WTC11 (cell line): ENCODE measurements around the gene UQCRC2. TPM values are rescaled to one million over a fixed set of nuclear protein-coding genes. Genes with fewer than 3 reads are reported as not detected.
A peak's percentile ranks its signal among the peaks of the same experiment; 100 is the strongest.

Experiments
- ATAC-seq: fragments of 200-7000 bp; cut with Tn5 transposase; 2 replicates; pipeline ENCODE4 v1.10.0; 2021; ENCODE audit warnings: mild to moderate bottlenecking, moderate library complexity
- CTCF ChIA-PET: fragments of 300-600 bp; sonication (Branson Sonifier 250); formaldehyde crosslinking; loops from one replicate; lab custom pipeline; 2021; ENCODE audit warnings: antibody characterized with exemption; lab: Charles Lee
- POLR2A ChIA-PET: fragments of 350-600 bp; sonication (Branson Sonifier 250); formaldehyde crosslinking; loops from one replicate; lab custom pipeline; 2021; ENCODE audit warnings: antibody characterized with exemption; lab: Charles Lee
- DNase-seq: peaks from one replicate; pipeline ENCODE4 v3.0.0; 2021; ENCODE audit warnings: low spot score
- H3K27ac Mint-ChIP-seq: 2 replicates; pipeline ENCODE4 v1.8.0; 2021; ENCODE audit warnings: mixed read lengths
- H3K27me3 Mint-ChIP-seq: 2 replicates; pipeline ENCODE4 v1.8.0; 2021; ENCODE audit warnings: low read depth, mild to moderate bottlenecking, moderate library complexity, mixed read lengths
- H3K36me3 Mint-ChIP-seq: 2 replicates; pipeline ENCODE4 v1.8.0; 2021; ENCODE audit warnings: mixed read lengths
- H3K4me1 Mint-ChIP-seq: 2 replicates; pipeline ENCODE4 v1.8.0; 2022; ENCODE audit warnings: mixed read lengths
- H3K4me3 Mint-ChIP-seq: 2 replicates; pipeline ENCODE4 v1.8.0; 2021; ENCODE audit warnings: mild to moderate bottlenecking, moderate library complexity, mixed read lengths
- H3K9me3 Mint-ChIP-seq: 2 replicates; pipeline ENCODE4 v1.8.0; 2021; ENCODE audit warnings: mixed read lengths
- ATF1 ChIP-seq: sonication (generic); formaldehyde crosslinking; IDR thresholded peaks from 2 replicates; pipeline ENCODE4 v1.8.1; 2023; ENCODE audit warnings: mild to moderate bottlenecking, moderate library complexity, missing genetic modification reagents
- ETV6 ChIP-seq: sonication (generic); formaldehyde crosslinking; IDR thresholded peaks from 2 replicates; pipeline ENCODE4 v1.8.1; 2022; ENCODE audit warnings: mild to moderate bottlenecking, missing genetic modification reagents
- GRHL2 ChIP-seq: fragments of 250-450 bp; sonication (Bioruptor Pico); IDR thresholded peaks from 2 replicates; pipeline ENCODE4 v1.8.0; 2022; ENCODE audit warnings: mild to moderate bottlenecking, moderate library complexity; ENCODE audit not compliant: insufficient replicate concordance, severe bottlenecking
- GTF2I ChIP-seq: fragments of 250-450 bp; sonication (Bioruptor Pico); conservative IDR thresholded peaks from 2 replicates; pipeline ENCODE4 v1.4.0; 2021; ENCODE audit warnings: mild to moderate bottlenecking
- JUN ChIP-seq: sonication (generic); formaldehyde crosslinking; IDR thresholded peaks from 2 replicates; pipeline ENCODE4 v1.8.0; 2023; ENCODE audit warnings: mild to moderate bottlenecking, missing genetic modification reagents
- NFE2L1 ChIP-seq: sonication (generic); formaldehyde crosslinking; IDR thresholded peaks from 2 replicates; pipeline ENCODE4 v1.8.1; 2023; ENCODE audit warnings: missing genetic modification reagents
- NFYB ChIP-seq: sonication (generic); formaldehyde crosslinking; conservative IDR thresholded peaks from 2 replicates; pipeline ENCODE4 v1.8.0; 2022; ENCODE audit warnings: low read depth, missing genetic modification reagents
- RORB ChIP-seq: fragments of 250-450 bp; sonication (Bioruptor Pico); IDR thresholded peaks from 2 replicates; pipeline ENCODE4 v1.9.0; 2021; ENCODE audit warnings: mild to moderate bottlenecking
- SMAD3 ChIP-seq: sonication (generic); formaldehyde crosslinking; IDR thresholded peaks from 2 replicates; pipeline ENCODE4 v1.8.0; 2022; ENCODE audit warnings: missing genetic modification reagents, mild to moderate bottlenecking, borderline replicate concordance
- SOX15 ChIP-seq: fragments of 250-450 bp; sonication (Bioruptor Pico); IDR thresholded peaks from 2 replicates; pipeline ENCODE4 v1.9.0; 2021; ENCODE audit warnings: mild to moderate bottlenecking
- TCF7 ChIP-seq: sonication (generic); formaldehyde crosslinking; IDR thresholded peaks from 2 replicates; pipeline ENCODE4 v1.8.0; 2022; ENCODE audit warnings: mild to moderate bottlenecking, low read depth, missing genetic modification reagents, moderate library complexity
- ZNF138 ChIP-seq: sonication (generic); formaldehyde crosslinking; conservative IDR thresholded peaks from 2 replicates; pipeline ENCODE4 v1.8.1; 2022; ENCODE audit warnings: mild to moderate bottlenecking, moderate library complexity, missing genetic modification reagents
- ZNF263 ChIP-seq: sonication (generic); formaldehyde crosslinking; IDR thresholded peaks from 2 replicates; pipeline ENCODE4 v1.8.1; 2022; ENCODE audit warnings: low read depth, mild to moderate bottlenecking, moderate library complexity, missing genetic modification reagents
- ZNF317 ChIP-seq: sonication (generic); formaldehyde crosslinking; IDR thresholded peaks from 2 replicates; pipeline ENCODE4 v1.8.1; 2023; ENCODE audit warnings: low read depth, mild to moderate bottlenecking, moderate library complexity, missing genetic modification reagents, borderline replicate concordance
- total RNA-seq: library from RNA; stranded (reverse); gene quantifications from 3 replicates; pipeline ENCODE4 v1.2.3, GENCODE V29; 2021
- TF ChIP-seq, protein P1 (sequence below): sonication (generic); formaldehyde crosslinking; IDR thresholded peaks from 2 replicates; pipeline ENCODE4 v1.8.1; 2023; ENCODE audit warnings: mild to moderate bottlenecking, missing genetic modification reagents, moderate library complexity
- TF ChIP-seq, protein P2 (sequence below): fragments of 250-450 bp; sonication (Bioruptor Pico); IDR thresholded peaks from 2 replicates; pipeline ENCODE4 v1.9.0; 2021; ENCODE audit warnings: mild to moderate bottlenecking
- TF ChIP-seq, protein P3 (sequence below): sonication (generic); formaldehyde crosslinking; IDR thresholded peaks from 2 replicates; pipeline ENCODE4 v1.8.0; 2022; ENCODE audit warnings: mild to moderate bottlenecking, missing genetic modification reagents
- TF ChIP-seq, protein P4 (sequence below): sonication (generic); formaldehyde crosslinking; IDR thresholded peaks from 2 replicates; pipeline ENCODE4 v1.8.0; 2023; ENCODE audit warnings: missing genetic modification reagents, mild to moderate bottlenecking, borderline replicate concordance
- TF ChIP-seq, protein P5 (sequence below): sonication (generic); formaldehyde crosslinking; IDR thresholded peaks from 2 replicates; pipeline ENCODE4 v1.8.1; 2023; ENCODE audit warnings: mild to moderate bottlenecking, moderate library complexity, missing genetic modification reagents
- TF ChIP-seq, protein P6 (sequence below): sonication (generic); formaldehyde crosslinking; IDR thresholded peaks from 2 replicates; pipeline ENCODE4 v1.8.0; 2022; ENCODE audit warnings: missing genetic modification reagents

The UQCRC2 gene
- total RNA-seq, 1 experiment from 2014 or later, result 197 TPM

DNA sequence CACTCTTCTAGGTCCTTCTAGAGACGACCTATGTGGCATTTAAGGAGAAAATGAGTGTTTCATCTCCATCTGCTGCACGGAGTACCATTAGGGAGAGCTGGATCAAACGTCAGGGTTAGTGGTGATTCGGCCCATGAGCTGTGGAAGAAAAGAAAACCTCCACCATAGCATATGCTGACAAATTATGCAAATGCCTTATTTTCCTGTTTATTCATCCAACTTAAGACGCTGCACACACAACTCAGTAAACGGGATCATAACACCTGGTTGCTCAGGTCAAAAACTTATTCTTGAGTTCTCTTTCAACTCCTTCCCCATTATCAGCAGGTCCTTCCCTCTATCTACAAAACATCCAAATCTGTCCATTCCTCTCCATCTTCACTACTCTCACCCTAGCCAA, 53.5 kb downstream of the UQCRC2 start:
- no peak for DNase-seq
- POLR2A ChIA-PET, result interaction anchor here (0.5 kb wide), 1 partner anchor 452 kb away, joined by 8 read pairs; no protein-coding TSS in a partner anchor
- TF ChIP-seq, protein P1, sequence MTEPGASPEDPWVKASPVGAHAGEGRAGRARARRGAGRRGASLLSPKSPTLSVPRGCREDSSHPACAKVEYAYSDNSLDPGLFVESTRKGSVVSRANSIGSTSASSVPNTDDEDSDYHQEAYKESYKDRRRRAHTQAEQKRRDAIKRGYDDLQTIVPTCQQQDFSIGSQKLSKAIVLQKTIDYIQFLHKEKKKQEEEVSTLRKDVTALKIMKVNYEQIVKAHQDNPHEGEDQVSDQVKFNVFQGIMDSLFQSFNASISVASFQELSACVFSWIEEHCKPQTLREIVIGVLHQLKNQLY (CRISPR knock-in tag), result no peak
- TF ChIP-seq, protein P2, sequence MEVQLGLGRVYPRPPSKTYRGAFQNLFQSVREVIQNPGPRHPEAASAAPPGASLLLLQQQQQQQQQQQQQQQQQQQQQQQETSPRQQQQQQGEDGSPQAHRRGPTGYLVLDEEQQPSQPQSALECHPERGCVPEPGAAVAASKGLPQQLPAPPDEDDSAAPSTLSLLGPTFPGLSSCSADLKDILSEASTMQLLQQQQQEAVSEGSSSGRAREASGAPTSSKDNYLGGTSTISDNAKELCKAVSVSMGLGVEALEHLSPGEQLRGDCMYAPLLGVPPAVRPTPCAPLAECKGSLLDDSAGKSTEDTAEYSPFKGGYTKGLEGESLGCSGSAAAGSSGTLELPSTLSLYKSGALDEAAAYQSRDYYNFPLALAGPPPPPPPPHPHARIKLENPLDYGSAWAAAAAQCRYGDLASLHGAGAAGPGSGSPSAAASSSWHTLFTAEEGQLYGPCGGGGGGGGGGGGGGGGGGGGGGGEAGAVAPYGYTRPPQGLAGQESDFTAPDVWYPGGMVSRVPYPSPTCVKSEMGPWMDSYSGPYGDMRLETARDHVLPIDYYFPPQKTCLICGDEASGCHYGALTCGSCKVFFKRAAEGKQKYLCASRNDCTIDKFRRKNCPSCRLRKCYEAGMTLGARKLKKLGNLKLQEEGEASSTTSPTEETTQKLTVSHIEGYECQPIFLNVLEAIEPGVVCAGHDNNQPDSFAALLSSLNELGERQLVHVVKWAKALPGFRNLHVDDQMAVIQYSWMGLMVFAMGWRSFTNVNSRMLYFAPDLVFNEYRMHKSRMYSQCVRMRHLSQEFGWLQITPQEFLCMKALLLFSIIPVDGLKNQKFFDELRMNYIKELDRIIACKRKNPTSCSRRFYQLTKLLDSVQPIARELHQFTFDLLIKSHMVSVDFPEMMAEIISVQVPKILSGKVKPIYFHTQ, result no peak
- TF ChIP-seq, protein P3, sequence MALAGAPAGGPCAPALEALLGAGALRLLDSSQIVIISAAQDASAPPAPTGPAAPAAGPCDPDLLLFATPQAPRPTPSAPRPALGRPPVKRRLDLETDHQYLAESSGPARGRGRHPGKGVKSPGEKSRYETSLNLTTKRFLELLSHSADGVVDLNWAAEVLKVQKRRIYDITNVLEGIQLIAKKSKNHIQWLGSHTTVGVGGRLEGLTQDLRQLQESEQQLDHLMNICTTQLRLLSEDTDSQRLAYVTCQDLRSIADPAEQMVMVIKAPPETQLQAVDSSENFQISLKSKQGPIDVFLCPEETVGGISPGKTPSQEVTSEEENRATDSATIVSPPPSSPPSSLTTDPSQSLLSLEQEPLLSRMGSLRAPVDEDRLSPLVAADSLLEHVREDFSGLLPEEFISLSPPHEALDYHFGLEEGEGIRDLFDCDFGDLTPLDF (CRISPR knock-in tag), result no peak
- TF ChIP-seq NFYB, result no peak
- TF ChIP-seq, all 79 proteins: peak for 0
- Mint-ChIP-seq H3K27me3 (peaks cover 13% of the 10 kb centered on the region), H3K9me3 (no peaks in the 10 kb centered on the region), H3K27ac (no peak overlapping the region), H3K4me3 (peak overlapping the region; percentile 84), H3K36me3 (no peaks in the 10 kb centered on the region), H3K4me1 (peaks cover 12% of the 10 kb centered on the region)
- ATAC-seq, result no peak
- CTCF ChIA-PET, result interaction anchor here (1.1 to 7.5 kb wide), 7 partner anchors 16 to 182 kb away, joined by 3 to 140 read pairs (median 19); no protein-coding TSS in a partner anchor

DNA sequence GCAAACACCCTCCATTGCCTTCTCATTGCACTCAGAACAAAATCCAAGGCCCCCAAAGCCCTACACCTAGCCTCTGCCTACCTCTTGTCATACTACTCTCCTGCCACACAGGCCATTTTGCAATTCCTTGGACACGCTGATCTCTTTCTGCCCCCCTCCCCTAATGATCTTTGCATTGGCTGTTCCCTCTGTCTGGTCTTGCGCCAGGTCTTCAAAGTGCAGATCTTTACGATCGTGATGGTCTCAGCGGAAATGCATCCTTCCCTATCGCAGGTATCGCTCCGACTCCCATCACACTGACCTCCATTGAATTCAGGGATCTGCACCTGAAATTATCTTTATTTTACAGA, 54.0 kb downstream of the UQCRC2 start:
- ChIA-PET POLR2A (interaction anchor here (0.6 to 1.2 kb wide), 3 partner anchors 25 to 182 kb away, joined by 4 to 5 read pairs (median 5); no protein-coding TSS in a partner anchor), CTCF (interaction anchor here (0.6 to 7.5 kb wide), 15 partner anchors 9 to 182 kb away, joined by 3 to 140 read pairs (median 6); partner anchors contain the start of gene VWA3A)
- DNase-seq (no peak), ATAC-seq (no peak)
- peak overlapping the region; percentile 21; the same call in 1 of the 2 replicates for H3K27ac Mint-ChIP-seq
- peaks cover 12% of the 10 kb centered on the region for H3K4me1 Mint-ChIP-seq
- no peaks in the 10 kb centered on the region for H3K9me3 Mint-ChIP-seq
- peaks cover 13% of the 10 kb centered on the region for H3K27me3 Mint-ChIP-seq
- no peaks in the 10 kb centered on the region for H3K36me3 Mint-ChIP-seq
- H3K4me3 Mint-ChIP-seq, result peak overlapping the region; percentile 84
- TF ChIP-seq SMAD3 (CRISPR knock-in tag) (no peak), ZNF138 (no peak), JUN (CRISPR knock-in tag) (no peak), ETV6 (CRISPR knock-in tag) (no peak; the same call in 1 of the 2 replicates), ATF1 (CRISPR knock-in tag) (no peak), TCF7 (CRISPR knock-in tag) (no peak), ZNF263 (CRISPR knock-in tag) (no peak), NFYB (no peak), GRHL2 (CRISPR knock-in tag) (no peak), GTF2I (CRISPR knock-in tag) (no peak), ZNF317 (CRISPR knock-in tag) (no peak), SOX15 (CRISPR knock-in tag) (no peak), RORB (CRISPR knock-in tag) (no peak), NFE2L1 (no peak)
- TF ChIP-seq, protein P4, sequence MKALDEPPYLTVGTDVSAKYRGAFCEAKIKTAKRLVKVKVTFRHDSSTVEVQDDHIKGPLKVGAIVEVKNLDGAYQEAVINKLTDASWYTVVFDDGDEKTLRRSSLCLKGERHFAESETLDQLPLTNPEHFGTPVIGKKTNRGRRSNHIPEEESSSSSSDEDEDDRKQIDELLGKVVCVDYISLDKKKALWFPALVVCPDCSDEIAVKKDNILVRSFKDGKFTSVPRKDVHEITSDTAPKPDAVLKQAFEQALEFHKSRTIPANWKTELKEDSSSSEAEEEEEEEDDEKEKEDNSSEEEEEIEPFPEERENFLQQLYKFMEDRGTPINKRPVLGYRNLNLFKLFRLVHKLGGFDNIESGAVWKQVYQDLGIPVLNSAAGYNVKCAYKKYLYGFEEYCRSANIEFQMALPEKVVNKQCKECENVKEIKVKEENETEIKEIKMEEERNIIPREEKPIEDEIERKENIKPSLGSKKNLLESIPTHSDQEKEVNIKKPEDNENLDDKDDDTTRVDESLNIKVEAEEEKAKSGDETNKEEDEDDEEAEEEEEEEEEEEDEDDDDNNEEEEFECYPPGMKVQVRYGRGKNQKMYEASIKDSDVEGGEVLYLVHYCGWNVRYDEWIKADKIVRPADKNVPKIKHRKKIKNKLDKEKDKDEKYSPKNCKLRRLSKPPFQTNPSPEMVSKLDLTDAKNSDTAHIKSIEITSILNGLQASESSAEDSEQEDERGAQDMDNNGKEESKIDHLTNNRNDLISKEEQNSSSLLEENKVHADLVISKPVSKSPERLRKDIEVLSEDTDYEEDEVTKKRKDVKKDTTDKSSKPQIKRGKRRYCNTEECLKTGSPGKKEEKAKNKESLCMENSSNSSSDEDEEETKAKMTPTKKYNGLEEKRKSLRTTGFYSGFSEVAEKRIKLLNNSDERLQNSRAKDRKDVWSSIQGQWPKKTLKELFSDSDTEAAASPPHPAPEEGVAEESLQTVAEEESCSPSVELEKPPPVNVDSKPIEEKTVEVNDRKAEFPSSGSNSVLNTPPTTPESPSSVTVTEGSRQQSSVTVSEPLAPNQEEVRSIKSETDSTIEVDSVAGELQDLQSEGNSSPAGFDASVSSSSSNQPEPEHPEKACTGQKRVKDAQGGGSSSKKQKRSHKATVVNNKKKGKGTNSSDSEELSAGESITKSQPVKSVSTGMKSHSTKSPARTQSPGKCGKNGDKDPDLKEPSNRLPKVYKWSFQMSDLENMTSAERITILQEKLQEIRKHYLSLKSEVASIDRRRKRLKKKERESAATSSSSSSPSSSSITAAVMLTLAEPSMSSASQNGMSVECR (CRISPR knock-in tag), result no peak
- TF ChIP-seq, protein P5, sequence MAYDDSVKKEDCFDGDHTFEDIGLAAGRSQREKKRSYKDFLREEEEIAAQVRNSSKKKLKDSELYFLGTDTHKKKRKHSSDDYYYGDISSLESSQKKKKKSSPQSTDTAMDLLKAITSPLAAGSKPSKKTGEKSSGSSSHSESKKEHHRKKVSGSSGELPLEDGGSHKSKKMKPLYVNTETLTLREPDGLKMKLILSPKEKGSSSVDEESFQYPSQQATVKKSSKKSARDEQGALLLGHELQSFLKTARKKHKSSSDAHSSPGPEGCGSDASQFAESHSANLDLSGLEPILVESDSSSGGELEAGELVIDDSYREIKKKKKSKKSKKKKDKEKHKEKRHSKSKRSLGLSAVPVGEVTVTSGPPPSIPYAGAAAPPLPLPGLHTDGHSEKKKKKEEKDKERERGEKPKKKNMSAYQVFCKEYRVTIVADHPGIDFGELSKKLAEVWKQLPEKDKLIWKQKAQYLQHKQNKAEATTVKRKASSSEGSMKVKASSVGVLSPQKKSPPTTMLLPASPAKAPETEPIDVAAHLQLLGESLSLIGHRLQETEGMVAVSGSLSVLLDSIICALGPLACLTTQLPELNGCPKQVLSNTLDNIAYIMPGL (CRISPR knock-in tag), result no peak
- TF ChIP-seq, protein P6, sequence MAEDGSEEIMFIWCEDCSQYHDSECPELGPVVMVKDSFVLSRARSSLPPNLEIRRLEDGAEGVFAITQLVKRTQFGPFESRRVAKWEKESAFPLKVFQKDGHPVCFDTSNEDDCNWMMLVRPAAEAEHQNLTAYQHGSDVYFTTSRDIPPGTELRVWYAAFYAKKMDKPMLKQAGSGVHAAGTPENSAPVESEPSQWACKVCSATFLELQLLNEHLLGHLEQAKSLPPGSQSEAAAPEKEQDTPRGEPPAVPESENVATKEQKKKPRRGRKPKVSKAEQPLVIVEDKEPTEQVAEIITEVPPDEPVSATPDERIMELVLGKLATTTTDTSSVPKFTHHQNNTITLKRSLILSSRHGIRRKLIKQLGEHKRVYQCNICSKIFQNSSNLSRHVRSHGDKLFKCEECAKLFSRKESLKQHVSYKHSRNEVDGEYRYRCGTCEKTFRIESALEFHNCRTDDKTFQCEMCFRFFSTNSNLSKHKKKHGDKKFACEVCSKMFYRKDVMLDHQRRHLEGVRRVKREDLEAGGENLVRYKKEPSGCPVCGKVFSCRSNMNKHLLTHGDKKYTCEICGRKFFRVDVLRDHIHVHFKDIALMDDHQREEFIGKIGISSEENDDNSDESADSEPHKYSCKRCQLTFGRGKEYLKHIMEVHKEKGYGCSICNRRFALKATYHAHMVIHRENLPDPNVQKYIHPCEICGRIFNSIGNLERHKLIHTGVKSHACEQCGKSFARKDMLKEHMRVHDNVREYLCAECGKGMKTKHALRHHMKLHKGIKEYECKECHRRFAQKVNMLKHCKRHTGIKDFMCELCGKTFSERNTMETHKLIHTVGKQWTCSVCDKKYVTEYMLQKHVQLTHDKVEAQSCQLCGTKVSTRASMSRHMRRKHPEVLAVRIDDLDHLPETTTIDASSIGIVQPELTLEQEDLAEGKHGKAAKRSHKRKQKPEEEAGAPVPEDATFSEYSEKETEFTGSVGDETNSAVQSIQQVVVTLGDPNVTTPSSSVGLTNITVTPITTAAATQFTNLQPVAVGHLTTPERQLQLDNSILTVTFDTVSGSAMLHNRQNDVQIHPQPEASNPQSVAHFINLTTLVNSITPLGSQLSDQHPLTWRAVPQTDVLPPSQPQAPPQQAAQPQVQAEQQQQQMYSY (CRISPR knock-in tag), result no peak
